ENCODE measurements around the gene ATP6V1G1. TPM values are rescaled to one million over a fixed set of nuclear protein-coding genes. Genes with fewer than 3 reads are reported as not detected.

The ATP6V1G1 gene
- total and polyA plus RNA-seq, 2 experiments from 2014 or later, result 166 to 509 TPM

- H2AFZ ChIP-seq, result no peak overlapping the region
- peaks cover 22% of the 10 kb centered on the region for H3K36me3 Mint-ChIP-seq (ENCODE audit: low read depth)
- no peaks in the 10 kb centered on the region; the same call in 1 of the 2 replicates for H4K20me1 ChIP-seq (replicated peaks; ENCODE audit: insufficient read depth)
- H3K4me1 ChIP-seq (ENCODE audit: insufficient read depth), result peaks cover 16% of the 10 kb centered on the region
- ATAC-seq (no peak), DNase-seq (ENCODE audit: low spot score) (peak; percentile 14)
- H3K36me3 ChIP-seq (ENCODE audit: insufficient read depth), result no peaks in the 10 kb centered on the region
- peaks cover 24% of the 10 kb centered on the region for H3K4me1 Mint-ChIP-seq
- no peak for TF ChIP-seq EZH2phosphoT487 (IDR thresholded peaks at IDR 0.05; ENCODE audit: unreplicated experiment)
- no peak for TF ChIP-seq EZH2 (IDR thresholded peaks at IDR 0.05; ENCODE audit: low read depth, unreplicated experiment)
- TF ChIP-seq ZNF462 (CRISPR knock-in tag; IDR thresholded peaks at IDR 0.05), result no peak
- peak; percentile 16 to 29; a peak in 3 of 4 replicates for TF ChIP-seq CTCF (conservative IDR thresholded peaks at IDR 0.05; ENCODE audit: low read depth in 2 of 2)
- TF ChIP-seq, protein P1, sequence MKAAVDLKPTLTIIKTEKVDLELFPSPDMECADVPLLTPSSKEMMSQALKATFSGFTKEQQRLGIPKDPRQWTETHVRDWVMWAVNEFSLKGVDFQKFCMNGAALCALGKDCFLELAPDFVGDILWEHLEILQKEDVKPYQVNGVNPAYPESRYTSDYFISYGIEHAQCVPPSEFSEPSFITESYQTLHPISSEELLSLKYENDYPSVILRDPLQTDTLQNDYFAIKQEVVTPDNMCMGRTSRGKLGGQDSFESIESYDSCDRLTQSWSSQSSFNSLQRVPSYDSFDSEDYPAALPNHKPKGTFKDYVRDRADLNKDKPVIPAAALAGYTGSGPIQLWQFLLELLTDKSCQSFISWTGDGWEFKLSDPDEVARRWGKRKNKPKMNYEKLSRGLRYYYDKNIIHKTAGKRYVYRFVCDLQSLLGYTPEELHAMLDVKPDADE (IDR thresholded peaks at IDR 0.05), result no peak
- TF ChIP-seq ZNF114 (CRISPR knock-in tag; IDR thresholded peaks at IDR 0.05), result no peak
- TF ChIP-seq, protein P2, sequence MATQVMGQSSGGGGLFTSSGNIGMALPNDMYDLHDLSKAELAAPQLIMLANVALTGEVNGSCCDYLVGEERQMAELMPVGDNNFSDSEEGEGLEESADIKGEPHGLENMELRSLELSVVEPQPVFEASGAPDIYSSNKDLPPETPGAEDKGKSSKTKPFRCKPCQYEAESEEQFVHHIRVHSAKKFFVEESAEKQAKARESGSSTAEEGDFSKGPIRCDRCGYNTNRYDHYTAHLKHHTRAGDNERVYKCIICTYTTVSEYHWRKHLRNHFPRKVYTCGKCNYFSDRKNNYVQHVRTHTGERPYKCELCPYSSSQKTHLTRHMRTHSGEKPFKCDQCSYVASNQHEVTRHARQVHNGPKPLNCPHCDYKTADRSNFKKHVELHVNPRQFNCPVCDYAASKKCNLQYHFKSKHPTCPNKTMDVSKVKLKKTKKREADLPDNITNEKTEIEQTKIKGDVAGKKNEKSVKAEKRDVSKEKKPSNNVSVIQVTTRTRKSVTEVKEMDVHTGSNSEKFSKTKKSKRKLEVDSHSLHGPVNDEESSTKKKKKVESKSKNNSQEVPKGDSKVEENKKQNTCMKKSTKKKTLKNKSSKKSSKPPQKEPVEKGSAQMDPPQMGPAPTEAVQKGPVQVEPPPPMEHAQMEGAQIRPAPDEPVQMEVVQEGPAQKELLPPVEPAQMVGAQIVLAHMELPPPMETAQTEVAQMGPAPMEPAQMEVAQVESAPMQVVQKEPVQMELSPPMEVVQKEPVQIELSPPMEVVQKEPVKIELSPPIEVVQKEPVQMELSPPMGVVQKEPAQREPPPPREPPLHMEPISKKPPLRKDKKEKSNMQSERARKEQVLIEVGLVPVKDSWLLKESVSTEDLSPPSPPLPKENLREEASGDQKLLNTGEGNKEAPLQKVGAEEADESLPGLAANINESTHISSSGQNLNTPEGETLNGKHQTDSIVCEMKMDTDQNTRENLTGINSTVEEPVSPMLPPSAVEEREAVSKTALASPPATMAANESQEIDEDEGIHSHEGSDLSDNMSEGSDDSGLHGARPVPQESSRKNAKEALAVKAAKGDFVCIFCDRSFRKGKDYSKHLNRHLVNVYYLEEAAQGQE (IDR thresholded peaks at IDR 0.05; ENCODE audit: unreplicated experiment), result no peak
- no peak for TF ChIP-seq STAT1 (IDR thresholded peaks at IDR 0.05; ENCODE audit: unreplicated experiment)
- TF ChIP-seq ZNF331 (CRISPR knock-in tag; IDR thresholded peaks at IDR 0.05; ENCODE audit: low read depth), result no peak
- H3K27me3 Mint-ChIP-seq (ENCODE audit: insufficient read depth, low read depth, poor library complexity), result peaks cover 17% of the 10 kb centered on the region
- no peak overlapping the region for H3K4me3 ChIP-seq
- H3K27me3 ChIP-seq (ENCODE audit: insufficient read depth), result peaks cover 14% of the 10 kb centered on the region
- H3K79me2 ChIP-seq (replicated peaks; ENCODE audit: insufficient read depth), result peaks cover 25% of the 10 kb centered on the region; the same call in 1 of the 2 replicates
- H3K4me2 ChIP-seq, result no peak overlapping the region
- H3K9me3 Mint-ChIP-seq, result peaks cover 6% of the 10 kb centered on the region; the same call in 1 of the 3 replicates
- 0 out of 2 replicates have a peak, but pooled peaks cover 6% of the 10 kb centered on the region for H3K9me2 ChIP-seq (ENCODE audit: insufficient read depth)
- H3K27ac Mint-ChIP-seq, result no peak overlapping the region
- no peak overlapping the region for H3K4me3 Mint-ChIP-seq
- no peaks in the 10 kb centered on the region for H3F3A ChIP-seq (replicated peaks; ENCODE audit: low read depth)
- H3K27ac ChIP-seq (ENCODE audit: low read depth), result no peak overlapping the region
These were observed 26.8 kb downstream of the ATP6V1G1 start for GRCh38 chr9:114614373-114614772.
